ENCODE results near the gene HDAC2.

DNA sequence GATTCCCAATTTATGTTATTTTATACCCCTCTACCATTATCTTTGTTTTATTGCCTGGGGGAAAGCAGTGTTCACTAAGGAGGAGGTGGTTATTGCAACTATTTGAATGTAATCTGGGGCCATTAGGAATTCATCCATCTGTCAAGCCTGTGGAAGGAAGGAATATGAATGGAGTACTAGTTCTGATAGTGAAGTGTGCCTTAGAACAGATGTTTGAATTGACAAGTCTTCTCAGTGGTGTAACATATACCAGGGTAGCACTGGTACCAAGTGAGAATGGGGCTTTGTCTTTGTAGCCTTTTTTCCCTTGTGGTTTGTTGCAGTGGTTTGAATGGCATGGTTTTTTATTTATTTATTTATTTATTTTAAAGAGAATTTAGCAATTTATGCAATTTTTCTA lies 27.9 kb upstream of the HDAC2 start:
- TF ChIP-seq CTCF (IDR thresholded peaks at IDR 0.05) = no peak
- no peak for TF ChIP-seq POLR2A (IDR thresholded peaks at IDR 0.05)

Data from Peyer's patch (tissue), 4 donors.